Hepatocyte (in vitro differentiated cells): Measurements from ENCODE around the gene TMEM35B. TPM values are rescaled to one million over a fixed set of nuclear protein-coding genes. Genes with fewer than 3 reads are reported as not detected.

ENCODE experiments used
- DNase-seq: peaks from one replicate; pipeline ENCODE4 v3.0.0-alpha.2; 2016; ENCODE audit warnings: low spot score
- H2AFZ ChIP-seq: fragments of 200-600 bp; sonication (generic); 2 replicates; pipeline ENCODE4 v1.6.0; 2016; ENCODE audit warnings: antibody characterized with exemption, mild to moderate bottlenecking
- H3K27ac ChIP-seq: fragments of 200-600 bp; sonication (generic); 2 replicates; pipeline ENCODE4 v1.5.1; 2016; ENCODE audit warnings: mild to moderate bottlenecking
- H3K27me3 ChIP-seq: fragments of 200-600 bp; sonication (generic); 2 replicates; pipeline ENCODE4 v1.6.1; 2016
- H3K36me3 ChIP-seq: fragments of 200-600 bp; sonication (generic); replicated peaks from 2 replicates; pipeline ENCODE4 v1.5.1; 2016; ENCODE audit warnings: low read depth; ENCODE audit not compliant: insufficient read depth
- H3K4me1 ChIP-seq: fragments of 200-600 bp; sonication (generic); 2 replicates; pipeline ENCODE4 v1.5.1; 2016; ENCODE audit warnings: mild to moderate bottlenecking, moderate library complexity; ENCODE audit not compliant: insufficient read depth
- H3K4me2 ChIP-seq: fragments of 200-600 bp; sonication (generic); 2 replicates; pipeline ENCODE4 v1.6.0; 2016
- H3K4me3 ChIP-seq: fragments of 200-600 bp; sonication (generic); 2 replicates; pipeline ENCODE4 v1.5.1; 2016; ENCODE audit warnings: mild to moderate bottlenecking
- H3K79me2 ChIP-seq: fragments of 200-600 bp; sonication (generic); 2 replicates; pipeline ENCODE4 v1.6.0; 2017; ENCODE audit warnings: mild to moderate bottlenecking
- H3K9me2 ChIP-seq: fragments of 200-600 bp; sonication (generic); replicated peaks from 2 replicates; pipeline ENCODE4 v1.6.0; 2017; ENCODE audit warnings: mild to moderate bottlenecking; ENCODE audit not compliant: insufficient read depth
- H3K9me3 ChIP-seq: fragments of 200-600 bp; sonication (generic); 2 replicates; pipeline ENCODE4 v1.5.1; 2016; ENCODE audit warnings: low read depth, mild to moderate bottlenecking
- H4K20me1 ChIP-seq: fragments of 200-600 bp; sonication (generic); 2 replicates; pipeline ENCODE4 v1.6.0; 2016; ENCODE audit warnings: mild to moderate bottlenecking; ENCODE audit not compliant: insufficient read depth, poor library complexity, severe bottlenecking
- CTCF ChIP-seq: fragments of 200-600 bp; sonication (generic); IDR thresholded peaks from 2 replicates; pipeline ENCODE4 v1.5.1; 2016; ENCODE audit warnings: antibody characterized with exemption, mild to moderate bottlenecking; ENCODE audit not compliant: poor library complexity
- EZH2 ChIP-seq: fragments of 200-600 bp; sonication (generic); IDR thresholded peaks from 2 replicates; pipeline ENCODE4 v1.6.1; 2016; ENCODE audit warnings: antibody characterized with exemption, mild to moderate bottlenecking, borderline replicate concordance
- EZH2phosphoT487 ChIP-seq: fragments of 200-600 bp; sonication (generic); IDR thresholded peaks from one replicate; pipeline ENCODE4 v1.6.1; 2018; ENCODE audit warnings: antibody characterized with exemption, mild to moderate bottlenecking, low read depth, moderate library complexity; ENCODE audit not compliant: unreplicated experiment, severe bottlenecking
- WGBS: methylation state at CpG from one replicate; pipeline ENCODE4 v1.1.6; 2016; ENCODE audit warnings: low lambda C conversion rate; ENCODE audit errors: missing lambda C conversion rate; 5-methylcytosine and 5-hydroxymethylcytosine counted together
- polyA plus RNA-seq: library from polyadenylated mRNA; unstranded; fragments of >200 nt; fragmentation: Nextera tagmentation; extraction: Ambion mirVana; gene quantifications from 2 replicates; pipeline ENCODE4 v1.2.1, GENCODE V29; 2016
- total RNA-seq: library from RNA; depleted of rRNA; stranded (reverse); fragments of >200 nt; gene quantifications from 2 replicates; pipeline ENCODE4 v1.2.3, GENCODE V29; 2014

Gene TMEM35B
- total and polyA plus RNA-seq, 2 experiments from 2014 or later, result 37.5 to 51.8 TPM

- Histone ChIP-seq H3K4me2 (peak overlapping the region; percentile 94), H3K27me3 (no peaks in the 10 kb centered on the region), H3K79me2 (peaks cover 16% of the 10 kb centered on the region), H3K4me1 (peaks cover 13% of the 10 kb centered on the region), H2AFZ (peak overlapping the region; percentile 99), H3K9me3 (no peaks in the 10 kb centered on the region), H3K36me3 (peaks cover 2% of the 10 kb centered on the region), H3K4me3 (peak overlapping the region; percentile 99), H3K27ac (peak overlapping the region; percentile 91), H4K20me1 (no peaks in the 10 kb centered on the region), H3K9me2 (no peaks in the 10 kb centered on the region)
- WGBS, result 6% methylated on average over 4 of the region's 4 CpGs
- peak; percentile 26 for DNase-seq
- TF ChIP-seq CTCF (no peak), EZH2 (no peak), EZH2phosphoT487 (no peak)
Measured at GRCh38 chr1:34984435-34984792, 733 bp downstream of the TMEM35B start.

- H3K4me1 ChIP-seq, result peaks cover 13% of the 10 kb centered on the region
- 84% methylated on average over 4 of the region's 4 CpGs for WGBS
- no peak for TF ChIP-seq EZH2
- TF ChIP-seq CTCF, result no peak
- TF ChIP-seq EZH2phosphoT487, result no peak
- peak; percentile 15 for DNase-seq
- peaks cover 16% of the 10 kb centered on the region for H3K79me2 ChIP-seq
- H3K9me3 ChIP-seq, result no peaks in the 10 kb centered on the region
- no peak overlapping the region for H3K4me3 ChIP-seq
- no peaks in the 10 kb centered on the region for H3K9me2 ChIP-seq
- peak overlapping the region; percentile 94 for H3K4me2 ChIP-seq
- H3K36me3 ChIP-seq, result peaks cover 2% of the 10 kb centered on the region
- no peaks in the 10 kb centered on the region for H3K27me3 ChIP-seq
- no peaks in the 10 kb centered on the region for H4K20me1 ChIP-seq
- peak overlapping the region; percentile 99 for H2AFZ ChIP-seq
- H3K27ac ChIP-seq, result peak overlapping the region; percentile 91
Measured at GRCh38 chr1:34983700-34984355, 1.3 kb downstream of the TMEM35B start.

GRCh38 chr1:34982820-34983376 lies 2.2 kb downstream of the TMEM35B start:
- H4K20me1 ChIP-seq, result no peaks in the 10 kb centered on the region
- no peak overlapping the region for H3K4me2 ChIP-seq
- H3K79me2 ChIP-seq, result peaks cover 16% of the 10 kb centered on the region
- 96% methylated on average over 5 of the region's 5 CpGs for WGBS
- peaks cover 13% of the 10 kb centered on the region for H3K4me1 ChIP-seq
- peaks cover 2% of the 10 kb centered on the region for H3K36me3 ChIP-seq
- H3K9me3 ChIP-seq, result no peaks in the 10 kb centered on the region
- H3K4me3 ChIP-seq, result no peak overlapping the region
- TF ChIP-seq EZH2phosphoT487 (no peak), EZH2 (no peak), CTCF (no peak)
- H3K9me2 ChIP-seq, result no peaks in the 10 kb centered on the region
- DNase-seq, result no peak
- H3K27me3 ChIP-seq, result no peaks in the 10 kb centered on the region
- no peak overlapping the region for H3K27ac ChIP-seq
- H2AFZ ChIP-seq, result no peak overlapping the region
